Uterus (tissue), 4 donors: ENCODE data around the gene ZFP36L2. TPM values are rescaled to one million over a fixed set of nuclear protein-coding genes. Genes with fewer than 3 reads are reported as not detected.
A peak's percentile ranks its signal among the peaks of the same experiment; 100 is the strongest.

ENCODE experiments used
- DNase-seq, 2 donors: peaks; one replicate each; pipeline ENCODE4 v3.0.0-alpha.2; 2019 to 2020
- H3K27ac ChIP-seq, 2 donors: fragments of 200-600 bp; sonication (generic); 1 replicate in 1 of 2; 2 replicates in 1 of 2; pipeline ENCODE4 v1.5.1; 2016 to 2018
- H3K27me3 ChIP-seq, 2 donors: fragments of 200-600 bp; sonication (generic); one replicate each; pipeline ENCODE4 v1.5.1; 2018 to 2019; ENCODE audit warnings: control low read depth in 1 of 2
- H3K36me3 ChIP-seq, 2 donors: fragments of 200-600 bp; sonication (generic); one replicate each; pipeline ENCODE4 v1.5.1; 2019; ENCODE audit warnings: control low read depth in 1 of 2
- H3K4me1 ChIP-seq, 2 donors: fragments of 200-600 bp; sonication (generic); one replicate each; pipeline ENCODE4 v1.5.1; 2018 to 2019; ENCODE audit warnings: control low read depth in 1 of 2
- H3K4me3 ChIP-seq, 2 donors: fragments of 200-600 bp; sonication (generic); 1 replicate in 1 of 2; 2 replicates in 1 of 2; pipeline ENCODE4 v1.5.1; 2018 to 2019; ENCODE audit warnings: mild to moderate bottlenecking in 1 of 2
- H3K9me3 ChIP-seq, 2 donors: fragments of 200-600 bp; sonication (generic); one replicate each; pipeline ENCODE4 v1.5.1; 2019; ENCODE audit warnings: control low read depth in 1 of 2
- POLR2A ChIP-seq, 2 donors: fragments of 450-650 bp; IDR thresholded peaks; one replicate each; pipeline ENCODE4 v1.6.1; 2016; ENCODE audit warnings: antibody characterized with exemption in 2 of 2, mild to moderate bottlenecking in 1 of 2, moderate library complexity in 1 of 2
- intact Hi-C: fragments of 100-400 bp; cut with DNase I; formaldehyde crosslinking; loops from one replicate; pipeline ENCODE4 v1.15.1; 2023; ENCODE audit warnings: low total_unique reads
- total RNA-seq, 4 donors: library from RNA; depleted of rRNA in 3 of 4; stranded (reverse); fragments of >200 nt in 3 of 4; gene quantifications; one replicate each; pipeline versions ENCODE4 v1.1.0 to v1.2.4, GENCODE V29; 2014 to 2023
- TF ChIP-seq, protein P1 (sequence below), 4 experiments: fragments of 200-600 bp in 2 of 4; fragments of 450-650 bp in 2 of 4; sonication (generic) in 2 of 4; IDR thresholded peaks; one replicate each; pipeline ENCODE4 v1.5.1; 2016 to 2019; ENCODE audit warnings: antibody characterized with exemption in 4 of 4, mild to moderate bottlenecking in 2 of 4, moderate library complexity in 1 of 4
- donor health status: DM: yes; HTN: yes; CAD: no.

The ZFP36L2 gene
- total RNA-seq, 4 donors from 2014 or later: 18.2 to 209 (median 67.2) TPM

DNA sequence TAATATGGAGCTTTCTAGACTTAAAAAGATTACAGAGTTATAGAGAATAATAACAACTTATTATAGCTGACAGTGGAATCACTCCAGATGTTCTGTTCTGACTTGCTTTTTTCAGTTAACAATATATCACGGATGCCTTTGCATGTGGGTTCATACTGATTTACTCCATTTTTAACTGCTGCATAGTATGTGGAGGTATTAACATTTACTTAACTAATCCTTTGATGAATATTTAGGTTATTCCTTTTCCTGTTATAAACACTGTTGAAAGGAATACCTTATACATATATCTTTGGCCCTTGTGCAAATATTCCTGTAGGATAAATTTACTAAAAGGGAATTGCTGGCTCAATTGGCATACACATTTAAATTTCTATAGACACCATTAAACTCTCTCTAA, 33.1 kb upstream of the ZFP36L2 start:
- H3K27me3 ChIP-seq: no peaks in the 10 kb centered on the region
- peaks cover 0 to 1% of the 10 kb centered on the region in 2 donors for H3K4me1 ChIP-seq
- intact Hi-C loops: no loop called here
- H3K27ac ChIP-seq: no peak overlapping the region
- H3K9me3 ChIP-seq: no peaks in the 10 kb centered on the region
- no peak for TF ChIP-seq POLR2A (IDR thresholded peaks at IDR 0.05)
- TF ChIP-seq, protein P1, sequence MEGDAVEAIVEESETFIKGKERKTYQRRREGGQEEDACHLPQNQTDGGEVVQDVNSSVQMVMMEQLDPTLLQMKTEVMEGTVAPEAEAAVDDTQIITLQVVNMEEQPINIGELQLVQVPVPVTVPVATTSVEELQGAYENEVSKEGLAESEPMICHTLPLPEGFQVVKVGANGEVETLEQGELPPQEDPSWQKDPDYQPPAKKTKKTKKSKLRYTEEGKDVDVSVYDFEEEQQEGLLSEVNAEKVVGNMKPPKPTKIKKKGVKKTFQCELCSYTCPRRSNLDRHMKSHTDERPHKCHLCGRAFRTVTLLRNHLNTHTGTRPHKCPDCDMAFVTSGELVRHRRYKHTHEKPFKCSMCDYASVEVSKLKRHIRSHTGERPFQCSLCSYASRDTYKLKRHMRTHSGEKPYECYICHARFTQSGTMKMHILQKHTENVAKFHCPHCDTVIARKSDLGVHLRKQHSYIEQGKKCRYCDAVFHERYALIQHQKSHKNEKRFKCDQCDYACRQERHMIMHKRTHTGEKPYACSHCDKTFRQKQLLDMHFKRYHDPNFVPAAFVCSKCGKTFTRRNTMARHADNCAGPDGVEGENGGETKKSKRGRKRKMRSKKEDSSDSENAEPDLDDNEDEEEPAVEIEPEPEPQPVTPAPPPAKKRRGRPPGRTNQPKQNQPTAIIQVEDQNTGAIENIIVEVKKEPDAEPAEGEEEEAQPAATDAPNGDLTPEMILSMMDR (IDR thresholded peaks at IDR 0.05): no peak
- no peaks in the 10 kb centered on the region for H3K36me3 ChIP-seq
- no peak overlapping the region for H3K4me3 ChIP-seq
- no peak for DNase-seq

DNA sequence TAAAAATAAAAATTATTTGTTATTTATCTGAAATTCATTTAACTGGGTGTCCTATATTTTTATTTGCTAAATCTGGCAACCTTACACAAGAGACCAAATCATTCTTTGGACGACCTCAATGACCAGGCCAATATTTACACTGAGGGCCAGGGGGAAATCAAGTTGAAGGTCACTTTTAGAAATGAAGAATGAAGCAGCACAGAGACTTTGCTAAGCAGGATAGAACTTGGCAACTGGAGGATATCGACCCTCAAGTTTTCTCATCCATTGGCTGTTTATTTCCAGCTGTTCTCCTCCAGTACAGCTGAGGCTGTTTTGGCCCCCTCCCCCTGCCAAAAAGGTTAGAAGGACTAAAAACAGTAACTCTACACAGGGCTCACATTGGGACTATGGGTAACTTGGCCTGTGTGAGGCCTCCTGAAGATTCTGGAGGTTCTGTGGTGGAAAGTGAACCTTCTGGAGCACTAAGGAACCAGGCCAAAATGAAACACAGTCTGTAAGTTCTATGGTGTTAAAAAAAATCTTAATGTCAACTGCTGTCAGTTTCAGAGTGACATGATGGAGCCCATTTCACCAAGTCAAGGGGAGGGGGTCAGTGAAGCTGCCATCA, 32.2 kb upstream of the ZFP36L2 start:
- no peaks in the 10 kb centered on the region for H3K9me3 ChIP-seq
- H3K36me3 ChIP-seq: no peaks in the 10 kb centered on the region
- DNase-seq: no peak
- H3K27me3 ChIP-seq: no peaks in the 10 kb centered on the region
- no peaks in the 10 kb centered on the region for H3K4me1 ChIP-seq
- H3K27ac ChIP-seq: no peak overlapping the region
- no peak for TF ChIP-seq POLR2A (IDR thresholded peaks at IDR 0.05)
- TF ChIP-seq, protein P1 (IDR thresholded peaks at IDR 0.05): no peak
- H3K4me3 ChIP-seq: no peak overlapping the region
- intact Hi-C loops: no loop called here

DNA sequence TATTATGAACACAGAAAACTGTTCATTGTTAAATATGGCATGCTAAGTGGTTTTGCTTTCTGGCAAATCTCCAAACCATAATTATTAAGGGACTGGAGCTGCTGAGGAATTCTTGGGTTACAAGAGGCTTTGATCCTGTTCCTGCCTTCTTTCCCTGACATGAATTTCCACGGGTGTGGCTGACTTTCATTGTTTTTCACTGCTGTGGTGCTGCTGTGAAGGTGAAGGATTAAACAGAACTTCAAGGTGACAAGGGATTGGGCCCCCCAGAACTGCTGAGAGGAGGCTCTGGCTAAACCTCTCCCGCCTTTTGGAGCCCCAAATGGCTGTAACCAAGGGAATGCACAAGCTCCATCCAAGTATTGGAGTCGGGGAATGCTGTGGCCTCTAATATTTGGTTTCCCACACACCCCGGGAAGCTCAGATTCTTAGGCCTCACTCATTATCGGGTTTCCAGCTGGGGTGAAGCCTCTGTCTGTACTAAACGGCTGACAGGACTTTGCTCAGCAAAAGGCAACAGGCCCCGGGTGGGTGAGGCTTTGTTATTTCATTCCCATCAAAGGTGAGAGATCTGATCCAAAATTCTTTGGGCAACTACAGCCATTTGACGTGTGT, 29.0 kb upstream of the ZFP36L2 start:
- no peaks in the 10 kb centered on the region for H3K27me3 ChIP-seq
- H3K27ac ChIP-seq: peak overlapping the region; percentile 12 to 24
- H3K36me3 ChIP-seq: no peaks in the 10 kb centered on the region
- H3K4me3 ChIP-seq: no peak overlapping the region
- intact Hi-C loops: no loop called here
- TF ChIP-seq POLR2A (IDR thresholded peaks at IDR 0.05): no peak
- TF ChIP-seq, protein P1 (IDR thresholded peaks at IDR 0.05): no peak
- no peaks in the 10 kb centered on the region for H3K9me3 ChIP-seq
- no peaks in the 10 kb centered on the region for H3K4me1 ChIP-seq
- DNase-seq: no peak

DNA sequence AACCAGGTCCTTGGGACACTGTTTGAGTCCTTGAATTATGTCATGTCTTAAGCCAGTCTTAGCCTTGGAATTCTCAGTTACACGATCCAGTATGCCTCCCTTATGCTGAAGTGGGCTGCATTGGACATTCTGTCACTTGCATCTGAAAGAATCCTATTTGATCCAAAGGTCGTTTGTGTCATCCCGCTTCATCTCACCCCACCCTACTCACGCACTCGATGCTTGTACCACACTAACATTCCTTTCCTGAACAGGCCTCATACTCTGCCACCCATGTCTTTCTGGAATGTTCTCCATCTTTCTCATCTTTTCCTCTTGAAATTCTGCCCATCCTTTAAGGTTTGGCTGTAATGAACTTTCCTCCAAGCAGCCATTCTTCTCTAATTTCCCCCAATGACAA, 27.9 kb upstream of the ZFP36L2 start:
- Histone ChIP-seq H3K4me1 (no peaks in the 10 kb centered on the region), H3K27me3 (no peaks in the 10 kb centered on the region), H3K27ac (peak overlapping the region in 1 of 2 donors; percentile 24), H3K9me3 (no peaks in the 10 kb centered on the region), H3K36me3 (no peaks in the 10 kb centered on the region), H3K4me3 (no peak overlapping the region)
- no peak for DNase-seq
- TF ChIP-seq, protein P1 (IDR thresholded peaks at IDR 0.05): no peak
- no peak for TF ChIP-seq POLR2A (IDR thresholded peaks at IDR 0.05)
- intact Hi-C loops: no loop called here

DNA sequence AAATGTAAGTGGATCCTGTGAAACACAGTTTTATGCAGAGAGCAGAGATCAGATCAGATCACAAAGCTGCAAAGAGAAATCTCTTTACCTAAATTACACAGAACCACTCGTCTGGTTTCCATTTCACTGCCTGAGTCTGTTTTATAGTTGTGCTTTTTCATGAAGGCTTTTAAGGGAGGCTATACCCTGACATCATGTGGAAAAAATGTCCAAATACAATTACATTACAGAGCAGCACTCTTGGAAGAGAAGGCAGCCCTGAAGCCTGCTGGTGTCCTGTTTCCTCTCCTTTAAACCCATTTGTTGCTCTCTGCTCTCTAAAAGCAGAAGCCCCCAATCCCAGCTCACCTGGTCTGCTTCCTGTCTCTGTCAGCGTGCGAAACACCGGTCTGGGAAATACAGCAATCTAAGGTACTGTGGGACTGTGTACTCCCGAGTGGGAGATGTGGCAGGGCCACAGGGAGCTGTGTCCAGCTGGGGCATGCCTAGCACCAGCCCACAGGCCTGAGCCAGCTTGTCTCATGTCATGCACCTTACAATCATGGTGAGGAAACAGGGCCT, 24.8 kb upstream of the ZFP36L2 start:
- TF ChIP-seq, protein P1 (IDR thresholded peaks at IDR 0.05): no peak
- peak in 1 of 2 donors; percentile 8 for TF ChIP-seq POLR2A (IDR thresholded peaks at IDR 0.05)
- Histone ChIP-seq H3K9me3 (no peaks in the 10 kb centered on the region), H3K4me1 (no peaks in the 10 kb centered on the region), H3K27me3 (no peaks in the 10 kb centered on the region), H3K27ac (peak overlapping the region; percentile 92 to 95), H3K4me3 (no peak overlapping the region), H3K36me3 (no peaks in the 10 kb centered on the region)
- intact Hi-C loops: no loop called here
- peak; percentile 41 to 57 for DNase-seq
